Skeletal muscle tissue (tissue), 4 donors: ENCODE results near the gene PCSK6. TPM values are rescaled to one million over a fixed set of nuclear protein-coding genes. Genes with fewer than 3 reads are reported as not detected.

Experiments
- H3K27ac ChIP-seq: one replicate; pipeline ENCODE4 v1.7.0; 2013; ENCODE audit warnings: mild to moderate bottlenecking, low read depth, low read length, inconsistent platforms
- H3K27me3 ChIP-seq, 3 donors: one replicate each; pipeline ENCODE4 v1.7.0; 2013; ENCODE audit warnings: low read length in 3 of 3; ENCODE audit not compliant: control insufficient read depth in 3 of 3, insufficient read depth in 3 of 3
- H3K36me3 ChIP-seq, 3 donors: one replicate each; pipeline ENCODE4 v1.7.0; 2013; ENCODE audit warnings: low read length in 3 of 3; ENCODE audit not compliant: control insufficient read depth in 3 of 3, insufficient read depth in 3 of 3
- H3K4me1 ChIP-seq, 3 donors: one replicate each; pipeline ENCODE4 v1.7.0; 2013; ENCODE audit warnings: low read length in 3 of 3, mild to moderate bottlenecking in 3 of 3; ENCODE audit not compliant: control insufficient read depth in 3 of 3, insufficient read depth in 3 of 3
- H3K4me3 ChIP-seq, 3 donors: one replicate each; pipeline ENCODE4 v1.7.0; 2013; ENCODE audit warnings: low read length in 3 of 3
- H3K9ac ChIP-seq, 3 donors: one replicate each; pipeline ENCODE4 v1.7.0; 2013; ENCODE audit warnings: low read length in 3 of 3, mild to moderate bottlenecking in 3 of 3, moderate library complexity in 2 of 3, low read depth in 1 of 3
- H3K9me3 ChIP-seq, 3 donors: one replicate each; pipeline ENCODE4 v1.7.0; 2013; ENCODE audit warnings: low read length in 3 of 3; ENCODE audit not compliant: control insufficient read depth in 3 of 3
- total RNA-seq: library from RNA; depleted of rRNA; stranded (reverse); fragments of >200 nt; gene quantifications from one replicate; pipeline ENCODE4 v1.2.3, GENCODE V29; 2014
- donor health status: Osteomylitis.

PCSK6 gene
- total RNA-seq, 1 donor from 2014 or later: 11.5 TPM

GRCh38 chr15:101447561-101448071 lies 41.9 kb downstream of the PCSK6 start:
- Histone ChIP-seq H3K4me3 (no peak overlapping the region), H3K36me3 (no peaks in the 10 kb centered on the region), H3K4me1 (peaks cover 27 to 39% (median 31%) of the 10 kb centered on the region in 3 donors), H3K27me3 (no peaks in the 10 kb centered on the region), H3K27ac (no peak overlapping the region), H3K9ac (no peak overlapping the region), H3K9me3 (no peaks in the 10 kb centered on the region)

DNA sequence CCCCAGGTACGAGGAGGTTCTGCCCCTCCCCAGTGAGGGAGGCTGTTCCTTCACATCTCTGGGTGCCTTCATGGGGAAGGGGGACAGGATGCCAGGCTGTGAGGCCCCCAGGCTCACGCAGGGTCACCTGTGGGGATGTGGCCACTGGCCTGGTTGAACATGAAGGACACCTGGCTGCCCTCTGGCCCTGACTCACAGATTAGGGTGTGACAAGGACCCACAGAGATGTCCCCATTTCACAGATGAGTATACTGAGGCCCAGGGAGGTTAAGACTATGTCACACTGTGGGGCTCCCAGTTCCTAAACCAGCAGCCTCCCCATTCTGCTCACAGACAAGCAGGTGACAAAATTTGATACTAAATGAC lies 42.4 kb downstream of the PCSK6 start:
- peaks cover 27 to 35% (median 31%) of the 10 kb centered on the region in 3 donors for H3K4me1 ChIP-seq
- no peak overlapping the region for H3K4me3 ChIP-seq
- H3K27ac ChIP-seq: peak overlapping the region; percentile 70
- no peak overlapping the region for H3K9ac ChIP-seq
- H3K36me3 ChIP-seq: no peaks in the 10 kb centered on the region
- H3K27me3 ChIP-seq: no peaks in the 10 kb centered on the region
- H3K9me3 ChIP-seq: no peaks in the 10 kb centered on the region

- Histone ChIP-seq H3K4me3 (peak overlapping the region in 1 of 3 donors; percentile 13), H3K27ac (peak overlapping the region; percentile 70), H3K27me3 (no peaks in the 10 kb centered on the region), H3K4me1 (peaks cover 23 to 35% (median 27%) of the 10 kb centered on the region in 3 donors), H3K9ac (peak overlapping the region in 1 of 3 donors; percentile 51), H3K36me3 (no peaks in the 10 kb centered on the region), H3K9me3 (no peaks in the 10 kb centered on the region)
Measured at GRCh38 chr15:101446518-101447167, 42.9 kb downstream of the PCSK6 start.

- Histone ChIP-seq H3K9ac (peak overlapping the region in 1 of 3 donors; percentile 51), H3K27ac (peak overlapping the region; percentile 70), H3K4me3 (no peak overlapping the region)
Measured at GRCh38 chr15:101445562-101446517, 43.7 kb downstream of the PCSK6 start.

DNA sequence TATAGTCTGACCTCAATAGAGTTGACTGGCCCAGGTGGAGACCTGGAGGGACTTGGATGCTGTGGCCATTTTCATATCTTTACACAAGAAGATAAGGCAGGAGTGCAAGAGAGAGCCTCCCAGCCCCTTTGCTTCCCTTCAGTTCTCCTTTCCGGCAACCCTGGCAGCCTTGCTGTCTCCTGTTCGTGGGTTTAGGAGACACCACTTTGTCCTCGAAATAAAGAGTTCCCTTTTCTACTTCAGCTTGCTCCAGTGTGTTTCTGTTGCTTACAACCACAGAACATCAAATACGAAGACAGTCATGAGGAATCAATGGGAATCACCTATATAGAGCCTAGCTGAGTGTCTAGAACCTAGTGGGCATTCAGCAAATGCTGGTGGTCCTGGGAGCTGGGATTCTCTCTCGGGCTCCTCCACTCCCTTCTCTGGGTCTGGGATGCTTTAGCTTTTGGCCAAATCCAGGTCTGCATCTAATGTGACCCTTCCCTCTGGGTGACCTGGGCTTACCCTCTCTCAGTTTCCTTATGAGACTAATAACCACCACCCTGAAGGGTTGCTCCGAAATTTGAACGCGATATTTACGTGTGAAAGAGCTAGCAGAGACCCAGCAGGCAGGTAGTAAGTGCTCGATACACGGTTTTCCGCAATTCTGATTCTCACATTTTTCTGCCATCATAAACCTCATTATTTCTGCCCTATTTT lies 44.5 kb downstream of the PCSK6 start:
- H3K27me3 ChIP-seq: no peaks in the 10 kb centered on the region
- H3K27ac ChIP-seq: no peak overlapping the region
- peaks cover 17 to 22% (median 22%) of the 10 kb centered on the region in 3 donors for H3K4me1 ChIP-seq

More at GRCh38 chr15:101445562-101446517, 43.7 kb downstream of the PCSK6 start:
- no peaks in the 10 kb centered on the region for H3K27me3 ChIP-seq
- peaks cover 19 to 30% (median 22%) of the 10 kb centered on the region in 3 donors for H3K4me1 ChIP-seq
- H3K36me3 ChIP-seq: no peaks in the 10 kb centered on the region
- no peaks in the 10 kb centered on the region for H3K9me3 ChIP-seq

GRCh38 chr15:101444015-101444414 lies 45.5 kb downstream of the PCSK6 start:
- no peak overlapping the region for H3K27ac ChIP-seq
- H3K36me3 ChIP-seq: no peaks in the 10 kb centered on the region
- H3K9me3 ChIP-seq: no peaks in the 10 kb centered on the region
- no peaks in the 10 kb centered on the region for H3K27me3 ChIP-seq
- H3K9ac ChIP-seq: no peak overlapping the region
- H3K4me3 ChIP-seq: no peak overlapping the region
- H3K4me1 ChIP-seq: peaks cover 25 to 30% (median 28%) of the 10 kb centered on the region in 3 donors

More for the DNA sequence above, 44.5 kb downstream of the PCSK6 start:
- H3K9ac ChIP-seq: no peak overlapping the region
- no peaks in the 10 kb centered on the region for H3K36me3 ChIP-seq
- H3K9me3 ChIP-seq: no peaks in the 10 kb centered on the region
- no peak overlapping the region for H3K4me3 ChIP-seq

DNA sequence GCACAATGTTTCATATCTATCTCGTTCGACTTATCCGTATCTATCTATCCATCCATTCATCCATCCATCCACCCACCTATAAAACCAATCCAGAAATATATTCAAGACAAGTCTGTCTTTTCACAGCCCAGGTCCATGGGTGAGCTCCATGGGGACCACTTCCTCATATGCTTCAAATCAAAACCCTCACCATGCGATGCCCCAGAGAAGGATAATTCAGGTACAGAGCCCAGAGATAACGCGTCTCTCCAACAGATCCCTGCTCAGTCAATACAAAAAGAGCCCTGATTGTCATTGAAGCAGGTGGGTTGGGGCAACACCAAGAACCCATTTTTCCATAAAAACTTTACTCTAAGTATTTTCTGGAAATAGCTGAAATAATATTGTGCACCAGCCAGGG lies 47.2 kb downstream of the PCSK6 start:
- no peaks in the 10 kb centered on the region for H3K27me3 ChIP-seq
- no peak overlapping the region for H3K9ac ChIP-seq
- peaks cover 36 to 38% (median 38%) of the 10 kb centered on the region in 3 donors for H3K4me1 ChIP-seq
- H3K36me3 ChIP-seq: no peaks in the 10 kb centered on the region
- H3K4me3 ChIP-seq: no peak overlapping the region
- no peaks in the 10 kb centered on the region for H3K9me3 ChIP-seq
- H3K27ac ChIP-seq: no peak overlapping the region

DNA sequence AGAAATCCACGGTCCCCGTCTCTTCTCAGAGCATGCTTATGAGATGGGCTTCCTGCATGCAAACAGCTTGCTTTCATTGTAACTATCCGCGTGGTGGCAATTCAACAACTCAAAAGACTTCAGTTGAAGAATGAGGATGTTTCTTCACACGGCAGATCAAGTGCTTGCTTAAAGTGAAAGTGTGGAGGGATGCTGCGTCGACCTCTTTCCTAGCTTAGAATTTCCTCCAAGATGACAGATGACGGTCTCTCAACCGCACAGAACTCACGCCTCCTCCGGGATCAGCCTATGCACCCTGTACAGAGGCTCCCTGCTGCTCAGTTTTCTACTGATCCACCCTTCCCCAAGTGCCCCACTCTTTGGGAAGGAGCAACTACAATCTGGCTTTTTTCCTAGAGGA lies 47.8 kb downstream of the PCSK6 start:
- Histone ChIP-seq H3K4me1 (peaks cover 30 to 34% (median 33%) of the 10 kb centered on the region in 3 donors), H3K9me3 (no peaks in the 10 kb centered on the region), H3K36me3 (no peaks in the 10 kb centered on the region), H3K27ac (no peak overlapping the region), H3K27me3 (no peaks in the 10 kb centered on the region), H3K9ac (no peak overlapping the region), H3K4me3 (no peak overlapping the region)

GRCh38 chr15:101440846-101441590 lies 48.5 kb downstream of the PCSK6 start:
- no peaks in the 10 kb centered on the region for H3K27me3 ChIP-seq
- no peaks in the 10 kb centered on the region for H3K36me3 ChIP-seq
- H3K9me3 ChIP-seq: no peaks in the 10 kb centered on the region
- no peak overlapping the region for H3K27ac ChIP-seq
- H3K4me1 ChIP-seq: peaks cover 23 to 32% (median 26%) of the 10 kb centered on the region in 3 donors
- H3K4me3 ChIP-seq: no peak overlapping the region
- no peak overlapping the region for H3K9ac ChIP-seq
